ENCODE measurements around the gene ERBIN. TPM values are rescaled to one million over a fixed set of nuclear protein-coding genes. Genes with fewer than 3 reads are reported as not detected.

Gene ERBIN
- total RNA-seq, 1 experiment from 2014 or later: 98.6 TPM

GRCh38 chr5:66130493-66130892 lies 204.1 kb downstream of the ERBIN start:
- no peak for DNase-seq (ENCODE audit: low read depth)

Other genes starting within 250 kb of the ERBIN start
- 3.3 and 5.1 TPM in 2 replicates for gene SGTB, start 204.5 kb upstream of the ERBIN start, total RNA-seq (2014; rRNA removed; shearing (Covaris generic))
- gene NLN, start 204.4 kb upstream of the ERBIN start, total RNA-seq (2014; rRNA removed; shearing (Covaris generic)): 12.3 and 27.9 TPM in 2 replicates
- 14.6 and 20.1 TPM in 2 replicates for gene SREK1, start 217.7 kb downstream of the ERBIN start, total RNA-seq (2014; rRNA removed; shearing (Covaris generic))

All from M059J (cell line).